Endothelial cell of umbilical vein (primary cell): ENCODE data around the gene CPED1. TPM values are rescaled to one million over a fixed set of nuclear protein-coding genes. Genes with fewer than 3 reads are reported as not detected.

Experiments
- BruUV-seq: library from RNA; stranded (reverse); fragments of 400-500 nt; replicated peaks from 2 replicates; lab custom pipeline; 2021; lab: Mats Ljungman, UMichigan
- CTCF ChIA-PET: fragments of 300-600, 350-600 bp; sonication (Branson Sonifier 250); formaldehyde crosslinking; loops from one replicate; lab custom pipeline; 2021; ENCODE audit warnings: antibody characterized with exemption, inconsistent platforms; lab: Charles Lee
- POLR2A ChIA-PET: fragments of 300-600, 350-600 bp; sonication (Branson Sonifier 250); formaldehyde crosslinking; loops from one replicate; lab custom pipeline; 2021; ENCODE audit warnings: antibody characterized with exemption, inconsistent platforms; lab: Charles Lee
- DNase-seq: peaks from one replicate; pipeline ENCODE4 v3.0.0-alpha.2; 2011; ENCODE audit warnings: low read depth, low spot score
- FAIRE-seq: peaks from 2 replicates; lab custom pipeline; 2011; peaks lifted over from hg19 to GRCh38; lab: Jason Lieb, UNC
- H2AFZ ChIP-seq: 2 replicates; pipeline ENCODE4 v1.6.0; 2012; ENCODE audit warnings: low read depth, low read length, control low read depth, inconsistent platforms
- H3K27ac ChIP-seq: 2 replicates; pipeline ENCODE4 v1.5.1; 2011; ENCODE audit warnings: low read depth, mild to moderate bottlenecking, control low read depth, low read length, moderate library complexity; ENCODE audit not compliant: insufficient read depth
- H3K27me3 ChIP-seq, 2 experiments: 2 replicates each; pipeline versions ENCODE4 v1.6.0 to v1.6.1; 2011; ENCODE audit warnings: low read length in 2 of 2, mixed read lengths in 1 of 2; ENCODE audit not compliant: control insufficient read depth in 2 of 2, insufficient read depth in 2 of 2
- H3K36me3 ChIP-seq, 2 experiments: 2 replicates in 1 of 2; 3 replicates in 1 of 2; pipeline ENCODE4 v1.5.1; 2011; ENCODE audit warnings: low read length in 2 of 2, mild to moderate bottlenecking in 1 of 2, moderate library complexity in 1 of 2; ENCODE audit not compliant: control insufficient read depth in 2 of 2, insufficient read depth in 2 of 2; ENCODE audit errors: extremely low read depth in 1 of 2
- H3K4me1 ChIP-seq: 3 replicates; pipeline ENCODE4 v1.5.1; 2011; ENCODE audit warnings: mild to moderate bottlenecking, low read length; ENCODE audit not compliant: control insufficient read depth, insufficient read depth; ENCODE audit errors: extremely low read depth
- H3K4me2 ChIP-seq: 2 replicates; pipeline ENCODE4 v1.6.1; 2011; ENCODE audit warnings: low read length, control low read depth, mixed read lengths; ENCODE audit not compliant: insufficient read depth
- H3K4me3 ChIP-seq, 3 experiments: fragments of 200-600 bp in 1 of 3; sonication (generic), shearing (Covaris generic) in 1 of 3; replicated peaks in 1 of 3; 2 replicates each; pipeline ENCODE4 v1.5.1; 2011 to 2016; ENCODE audit warnings: control low read depth in 3 of 3, low read length in 3 of 3, mild to moderate bottlenecking in 2 of 3, inconsistent platforms in 1 of 3, low read depth in 1 of 3, moderate library complexity in 1 of 3; ENCODE audit not compliant: insufficient read depth in 1 of 3
- H3K79me2 ChIP-seq: 2 replicates; pipeline ENCODE4 v1.6.0; 2012; ENCODE audit warnings: low read length, inconsistent platforms; ENCODE audit not compliant: control insufficient read depth, insufficient read depth
- H3K9ac ChIP-seq: replicated peaks from 2 replicates; pipeline ENCODE3; 2011; ENCODE audit warnings: low read length, control low read depth; ENCODE audit not compliant: insufficient read depth; ENCODE audit errors: extremely low read depth
- H3K9me1 ChIP-seq: replicated peaks from 3 replicates; pipeline ENCODE4 v1.6.0; 2011; ENCODE audit warnings: mild to moderate bottlenecking, low read length; ENCODE audit not compliant: control insufficient read depth, insufficient read depth; ENCODE audit errors: extremely low read depth
- H3K9me3 ChIP-seq: replicated peaks from 2 replicates; pipeline ENCODE4 v1.5.1; 2012; ENCODE audit warnings: low read length, inconsistent platforms; ENCODE audit not compliant: control insufficient read depth, insufficient read depth
- H4K20me1 ChIP-seq: replicated peaks from 2 replicates; pipeline ENCODE3; 2011; ENCODE audit warnings: mild to moderate bottlenecking, low read length; ENCODE audit not compliant: control insufficient read depth, insufficient read depth; ENCODE audit errors: extremely low read depth
- EZH2 ChIP-seq: IDR thresholded peaks from 2 replicates; pipeline ENCODE4 v1.6.1; 2012; ENCODE audit warnings: borderline replicate concordance, low read depth, mild to moderate bottlenecking, moderate library complexity, low read length, inconsistent platforms; ENCODE audit not compliant: severe bottlenecking
- FOS ChIP-seq: IDR thresholded peaks from 2 replicates; pipeline ENCODE4 v1.6.1; 2011; ENCODE audit warnings: mild to moderate bottlenecking, low read length, moderate library complexity, borderline replicate concordance; ENCODE audit not compliant: insufficient read depth
- GATA2 ChIP-seq: IDR thresholded peaks from 2 replicates; pipeline ENCODE4 v1.7.0; 2011; ENCODE audit warnings: low read depth, mild to moderate bottlenecking, moderate library complexity, mixed read lengths, low read length; ENCODE audit not compliant: insufficient read length, insufficient read depth
- JUN ChIP-seq: IDR thresholded peaks from 2 replicates; pipeline ENCODE4 v1.6.1; 2011; ENCODE audit warnings: borderline replicate concordance, low read depth; ENCODE audit not compliant: insufficient read length, insufficient read depth
- MAX ChIP-seq: IDR thresholded peaks from 2 replicates; pipeline ENCODE4 v1.6.1; 2011; ENCODE audit not compliant: insufficient read depth, insufficient read length
- MYC ChIP-seq: IDR thresholded peaks from one replicate; pipeline ENCODE4 v1.6.1; 2011; ENCODE audit warnings: mild to moderate bottlenecking, low read depth, low read length
- POLR2A ChIP-seq: IDR thresholded peaks from 2 replicates; pipeline ENCODE4 v1.6.1; 2012; ENCODE audit warnings: low read depth, mild to moderate bottlenecking, control low read depth, low read length
- POLR2AphosphoS5 ChIP-seq: IDR thresholded peaks from 2 replicates; pipeline ENCODE4 v1.6.1; 2012; ENCODE audit warnings: low read depth, mild to moderate bottlenecking, control low read depth, low read length, moderate library complexity; ENCODE audit not compliant: insufficient read depth
- dilution Hi-C: fragments of 300-500 bp; cut with MboI; formaldehyde crosslinking; loops from one replicate; pipeline ENCODE4 v1.15.0; 2019; ENCODE audit warnings: low sequenced_read_pairs; ENCODE audit not compliant: extremely low pct_ligation_motif_present
- intact Hi-C: fragments of 100-400 bp; cut with micrococcal nuclease; formaldehyde crosslinking; loops from one replicate; pipeline ENCODE4 v1.10.0; 2022
- polyA plus RNA-seq, 4 experiments: library from polyadenylated mRNA; depleted of rRNA in 3 of 4; stranded (reverse) in 3 of 4; unstranded in 1 of 4; fragments of >200 nt; gene quantifications; 2 replicates each; pipeline versions ENCODE4 v1.2.1 to v1.2.3, GENCODE V29; 2011 to 2012; ENCODE audit warnings: missing spikeins in 1 of 4
- total RNA-seq: library from RNA; stranded (reverse); gene quantifications from 2 replicates; pipeline ENCODE4 v1.2.3, GENCODE V29; 2021
- TF ChIP-seq, protein P1 (sequence below), 2 donors: IDR thresholded peaks; 1 replicate in 1 of 2; 2 replicates in 1 of 2; pipeline ENCODE4 v1.5.1; 2011; ENCODE audit warnings: low read length in 2 of 2, mild to moderate bottlenecking in 2 of 2, moderate library complexity in 2 of 2, control low read depth in 1 of 2, inconsistent platforms in 1 of 2, low read depth in 1 of 2; ENCODE audit not compliant: insufficient read depth in 1 of 2; ENCODE audit errors: extremely low read depth in 1 of 2

CPED1 gene
- total and polyA plus RNA-seq, 2 donors (not counting 3 experiments of a cell fraction or from before 2014, with no cell fraction given): 0.22 to 3.0 TPM

DNA sequence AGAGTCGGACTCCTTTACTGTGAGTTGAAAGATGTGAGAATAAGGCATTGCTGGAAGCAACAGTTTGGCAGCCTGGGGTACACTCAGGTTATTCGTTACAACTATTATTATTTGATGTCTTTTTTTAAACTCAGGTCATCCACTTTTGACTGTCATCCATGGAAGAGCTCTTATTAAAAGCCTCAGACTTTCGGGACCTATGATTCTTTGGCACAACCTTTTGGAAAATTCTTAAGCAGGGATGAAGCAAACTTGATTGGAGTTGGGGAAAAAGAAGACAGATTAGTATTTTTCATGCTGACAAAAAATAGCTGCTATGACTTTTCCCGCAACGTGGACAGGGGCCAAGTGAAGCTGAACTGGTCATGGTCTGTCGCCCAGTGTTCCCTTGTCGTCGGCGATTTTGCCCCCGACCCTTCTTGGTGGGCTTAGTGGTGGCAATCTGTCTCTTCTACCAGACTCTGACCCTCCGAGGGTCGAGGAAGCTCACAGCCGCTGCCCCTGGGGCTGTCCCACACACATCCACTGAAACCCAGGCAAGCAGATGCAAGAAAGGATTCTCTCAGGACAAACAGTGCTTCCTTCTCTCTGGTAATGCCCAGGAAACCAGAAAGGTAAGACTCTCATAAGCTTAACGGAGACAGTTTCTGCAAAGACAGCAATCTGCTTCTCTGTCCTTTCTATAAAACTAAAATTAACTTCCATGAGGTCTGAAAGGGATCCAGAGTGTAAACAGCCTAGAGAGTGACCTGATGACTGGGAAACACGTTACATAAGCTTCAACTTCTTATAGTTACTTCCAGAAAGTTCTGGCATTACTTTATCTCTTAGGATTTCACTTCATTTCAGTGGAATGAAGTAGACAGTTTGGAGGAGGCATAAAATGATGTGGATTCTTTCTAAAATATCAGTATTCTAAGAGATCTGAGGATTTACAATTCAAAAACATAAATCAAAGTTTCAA lies 1.0 kb downstream of the CPED1 start:
- Histone ChIP-seq H3K27me3 (peaks cover 0 to 9% of the 10 kb centered on the region in 2 experiments), H3K4me1 (peaks cover 10% of the 10 kb centered on the region), H3K36me3 (no peaks in the 10 kb centered on the region), H3K4me3 (peak overlapping the region in 2 of 3 experiments; percentile 42 to 80), H3K9ac (peak overlapping the region; percentile 33), H3K79me2 (no peaks in the 10 kb centered on the region), H3K9me3 (no peaks in the 10 kb centered on the region), H3K4me2 (peak overlapping the region; percentile 91), H4K20me1 (no peaks in the 10 kb centered on the region), H3K27ac (no peak overlapping the region), H2AFZ (peak overlapping the region; percentile 78), H3K9me1 (no peaks in the 10 kb centered on the region)
- ChIA-PET POLR2A (no interaction called here), CTCF (interaction anchor here (0.8 to 8.4 kb wide), 13 partner anchors 10 to 198 kb away, joined by 3 to 156 read pairs (median 10); no protein-coding TSS in a partner anchor)
- DNase-seq: no peak
- no peak for FAIRE-seq
- no TSS peak for BruUV-seq
- no peak for TF ChIP-seq POLR2AphosphoS5
- no peak for TF ChIP-seq EZH2
- no peak for TF ChIP-seq JUN
- TF ChIP-seq FOS: no peak
- TF ChIP-seq MYC: no peak
- no peak for TF ChIP-seq GATA2
- TF ChIP-seq, protein P1, sequence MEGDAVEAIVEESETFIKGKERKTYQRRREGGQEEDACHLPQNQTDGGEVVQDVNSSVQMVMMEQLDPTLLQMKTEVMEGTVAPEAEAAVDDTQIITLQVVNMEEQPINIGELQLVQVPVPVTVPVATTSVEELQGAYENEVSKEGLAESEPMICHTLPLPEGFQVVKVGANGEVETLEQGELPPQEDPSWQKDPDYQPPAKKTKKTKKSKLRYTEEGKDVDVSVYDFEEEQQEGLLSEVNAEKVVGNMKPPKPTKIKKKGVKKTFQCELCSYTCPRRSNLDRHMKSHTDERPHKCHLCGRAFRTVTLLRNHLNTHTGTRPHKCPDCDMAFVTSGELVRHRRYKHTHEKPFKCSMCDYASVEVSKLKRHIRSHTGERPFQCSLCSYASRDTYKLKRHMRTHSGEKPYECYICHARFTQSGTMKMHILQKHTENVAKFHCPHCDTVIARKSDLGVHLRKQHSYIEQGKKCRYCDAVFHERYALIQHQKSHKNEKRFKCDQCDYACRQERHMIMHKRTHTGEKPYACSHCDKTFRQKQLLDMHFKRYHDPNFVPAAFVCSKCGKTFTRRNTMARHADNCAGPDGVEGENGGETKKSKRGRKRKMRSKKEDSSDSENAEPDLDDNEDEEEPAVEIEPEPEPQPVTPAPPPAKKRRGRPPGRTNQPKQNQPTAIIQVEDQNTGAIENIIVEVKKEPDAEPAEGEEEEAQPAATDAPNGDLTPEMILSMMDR (IDR thresholded peaks at IDR 0.05; ENCODE audit: extremely low read depth in 1 of 2, insufficient read depth in 1 of 2, low read depth in 1 of 2, low read length in 2 of 2): no peak
- no peak for TF ChIP-seq MAX
- no peak for TF ChIP-seq POLR2A
- intact Hi-C loops: loop anchor here (5.0 kb wide), 1 partner anchor 558 kb away; no protein-coding TSS in a partner anchor
- dilution Hi-C loops: loop anchor here (25.0 kb wide), 1 partner anchor 98 kb away; no protein-coding TSS in a partner anchor
